ENCODE data around the gene MMP17. TPM values are rescaled to one million over a fixed set of nuclear protein-coding genes. Genes with fewer than 3 reads are reported as not detected.

Gene MMP17
- total and polyA plus RNA-seq, 8 donors: 0.58 to 21.5 (median 2.5) TPM

DNA sequence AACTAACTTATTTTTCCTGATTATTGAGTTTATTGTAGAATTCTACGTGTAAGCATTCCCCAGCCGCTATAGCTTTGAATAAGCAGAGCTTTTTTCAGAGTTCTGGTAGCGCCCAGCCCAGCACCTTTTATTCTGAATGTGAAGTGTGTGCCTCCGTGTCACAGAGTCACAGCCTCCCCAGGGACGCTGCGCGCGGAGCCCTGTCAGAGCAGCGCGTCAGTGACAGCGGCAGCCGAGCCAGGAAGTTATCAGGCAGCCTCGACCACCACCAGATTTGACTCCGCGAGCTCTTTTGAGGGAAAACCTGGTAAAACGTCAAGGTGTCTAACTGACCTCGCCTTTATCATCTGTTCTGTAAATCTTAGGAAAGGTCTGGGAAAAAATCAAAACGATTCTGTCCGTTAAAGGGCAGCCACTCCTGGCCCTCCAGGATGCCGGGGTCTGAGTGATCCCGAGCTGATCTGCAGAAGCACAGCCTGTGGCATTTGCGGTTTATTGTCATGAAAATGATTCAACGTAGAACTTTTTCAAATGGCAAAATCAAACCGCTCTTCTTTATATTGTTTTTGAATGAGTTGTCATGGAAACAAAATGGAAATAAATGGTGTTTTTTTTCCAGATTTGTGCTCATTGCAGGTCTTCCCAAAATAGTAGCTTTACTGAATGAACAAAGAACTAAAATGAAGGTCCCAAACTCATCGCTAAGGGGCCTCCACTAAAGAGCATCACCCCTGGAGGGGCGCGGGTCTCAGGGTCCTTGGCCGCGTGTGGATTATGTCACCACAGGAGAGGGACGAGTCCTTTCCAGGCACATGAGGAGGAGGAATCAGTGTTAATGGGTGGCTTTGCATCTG lies 43.1 kb upstream of the MMP17 start:
- Histone ChIP-seq H3K4me1 (no peaks in the 10 kb centered on the region), H3K27me3 (no peaks in the 10 kb centered on the region), H3K27ac (no peak overlapping the region), H3K4me3 (no peak overlapping the region), H3K36me3 (peaks cover 0 to 44% (median 4%) of the 10 kb centered on the region in 3 donors), H3K9me3 (no peaks in the 10 kb centered on the region)
- TF ChIP-seq, protein P1, sequence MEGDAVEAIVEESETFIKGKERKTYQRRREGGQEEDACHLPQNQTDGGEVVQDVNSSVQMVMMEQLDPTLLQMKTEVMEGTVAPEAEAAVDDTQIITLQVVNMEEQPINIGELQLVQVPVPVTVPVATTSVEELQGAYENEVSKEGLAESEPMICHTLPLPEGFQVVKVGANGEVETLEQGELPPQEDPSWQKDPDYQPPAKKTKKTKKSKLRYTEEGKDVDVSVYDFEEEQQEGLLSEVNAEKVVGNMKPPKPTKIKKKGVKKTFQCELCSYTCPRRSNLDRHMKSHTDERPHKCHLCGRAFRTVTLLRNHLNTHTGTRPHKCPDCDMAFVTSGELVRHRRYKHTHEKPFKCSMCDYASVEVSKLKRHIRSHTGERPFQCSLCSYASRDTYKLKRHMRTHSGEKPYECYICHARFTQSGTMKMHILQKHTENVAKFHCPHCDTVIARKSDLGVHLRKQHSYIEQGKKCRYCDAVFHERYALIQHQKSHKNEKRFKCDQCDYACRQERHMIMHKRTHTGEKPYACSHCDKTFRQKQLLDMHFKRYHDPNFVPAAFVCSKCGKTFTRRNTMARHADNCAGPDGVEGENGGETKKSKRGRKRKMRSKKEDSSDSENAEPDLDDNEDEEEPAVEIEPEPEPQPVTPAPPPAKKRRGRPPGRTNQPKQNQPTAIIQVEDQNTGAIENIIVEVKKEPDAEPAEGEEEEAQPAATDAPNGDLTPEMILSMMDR (IDR thresholded peaks at IDR 0.05): no peak
- DNase-seq (no peak), FAIRE-seq (no peak), ATAC-seq (no peak)
- intact Hi-C loops (cut with DNase I): no loop called here
- 90 to 92% methylated on average over 30 of the region's 30 CpGs for WGBS, 2 donors

DNA sequence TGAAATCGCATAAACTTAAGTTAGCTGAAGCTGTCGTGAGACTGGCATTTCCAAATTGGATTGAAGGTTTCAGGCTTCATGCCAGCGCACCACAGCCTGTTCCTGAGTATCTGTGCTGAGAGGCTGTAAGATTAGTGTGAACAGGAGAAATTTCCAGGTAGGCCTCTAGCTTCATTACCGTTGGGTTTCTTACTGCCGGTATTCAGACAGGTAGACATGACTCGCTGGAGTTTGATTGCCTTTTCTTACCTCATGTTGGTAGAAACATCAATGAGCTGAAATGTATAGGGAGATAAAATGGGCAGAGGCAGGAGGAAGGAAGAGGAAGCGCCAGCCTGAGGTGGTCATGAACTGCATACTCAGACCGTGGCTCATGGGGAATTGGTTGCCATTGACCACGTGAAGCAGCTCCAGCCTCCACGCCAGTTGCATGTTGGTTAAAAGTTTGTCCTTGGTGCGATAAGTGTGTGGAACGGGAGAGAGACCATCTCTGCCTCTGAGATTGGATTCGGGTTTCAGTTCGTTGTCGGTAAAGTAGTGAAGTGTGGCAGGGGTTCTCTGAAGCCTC lies 42.3 kb upstream of the MMP17 start:
- no peak overlapping the region for H3K27ac ChIP-seq
- no peaks in the 10 kb centered on the region for H3K9me3 ChIP-seq
- TF ChIP-seq, protein P1 (IDR thresholded peaks at IDR 0.05): no peak
- no peaks in the 10 kb centered on the region for H3K27me3 ChIP-seq
- DNase-seq (no peak), ATAC-seq (no peak), FAIRE-seq (no peak)
- no peaks in the 10 kb centered on the region for H3K4me1 ChIP-seq
- 93 to 97% methylated on average over 15 of the region's 15 CpGs for WGBS, 2 donors
- intact Hi-C loops (cut with DNase I): no loop called here
- H3K36me3 ChIP-seq: peaks cover 0 to 49% (median 4%) of the 10 kb centered on the region in 3 donors
- H3K4me3 ChIP-seq: no peak overlapping the region

DNA sequence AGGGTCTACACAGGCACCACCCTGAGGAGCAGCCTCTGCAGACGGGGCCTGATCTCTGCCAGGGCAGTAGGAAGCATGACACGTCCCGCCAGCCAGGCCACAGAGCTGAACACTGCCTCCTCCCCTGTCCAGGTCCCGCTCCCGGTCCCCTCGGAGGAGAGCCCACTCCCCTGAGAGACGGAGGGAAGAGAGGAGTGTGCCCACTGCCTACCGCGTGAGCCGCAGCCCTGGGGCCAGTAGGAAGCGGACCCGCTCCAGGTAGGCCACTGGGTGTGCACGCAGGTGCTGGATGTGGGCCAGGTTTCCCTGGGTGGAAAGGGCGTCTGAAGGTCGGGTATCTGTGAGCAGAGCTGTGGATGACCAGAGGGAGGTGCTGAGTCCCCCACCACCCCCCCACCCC lies 41.9 kb upstream of the MMP17 start:
- DNase-seq: peak in 1 of 6 donors; percentile 74
- Histone ChIP-seq H3K9me3 (no peaks in the 10 kb centered on the region), H3K27me3 (no peaks in the 10 kb centered on the region), H3K27ac (no peak overlapping the region), H3K36me3 (peaks cover 0 to 50% (median 4%) of the 10 kb centered on the region in 3 donors), H3K4me1 (no peaks in the 10 kb centered on the region), H3K4me3 (no peak overlapping the region)
- intact Hi-C loops (cut with DNase I): no loop called here
- peak in 1 of 4 donors; percentile 17 for ATAC-seq
- 86 to 87% methylated on average over 15 of the region's 15 CpGs for WGBS, 2 donors
- no peak for FAIRE-seq
- TF ChIP-seq, protein P1 (IDR thresholded peaks at IDR 0.05): no peak

DNA sequence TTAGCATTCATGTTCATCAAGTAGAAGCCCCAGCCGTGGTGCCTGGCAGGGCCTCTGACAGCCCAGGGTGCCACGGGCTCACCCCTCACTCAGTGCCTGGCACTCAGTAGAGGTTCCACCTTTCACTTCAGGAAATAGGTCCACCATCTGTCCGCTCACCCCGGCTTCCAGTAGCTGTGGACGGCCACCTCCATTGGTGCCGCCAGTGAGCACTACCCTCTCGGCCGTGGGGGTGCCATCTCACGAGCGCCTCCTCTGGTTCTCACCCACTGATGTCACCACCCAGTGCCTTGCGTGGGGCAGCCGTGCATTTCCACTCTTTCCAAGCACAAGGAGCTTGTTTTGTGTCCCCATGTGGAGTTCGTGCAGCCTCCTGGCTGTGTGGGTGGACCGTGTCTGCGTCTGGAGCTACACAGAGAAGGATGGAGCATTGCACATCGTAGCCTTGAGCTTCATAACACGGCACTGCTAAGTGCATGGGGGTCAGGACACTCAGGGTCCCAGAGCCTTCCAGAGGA lies 41.0 kb upstream of the MMP17 start:
- no peak overlapping the region for H3K27ac ChIP-seq
- ATAC-seq: no peak
- H3K27me3 ChIP-seq: no peaks in the 10 kb centered on the region
- no peak for FAIRE-seq
- no peak overlapping the region for H3K4me3 ChIP-seq
- 95 to 96% methylated on average over 17 of the region's 17 CpGs for WGBS, 2 donors
- intact Hi-C loops (cut with DNase I): no loop called here
- TF ChIP-seq, protein P1 (IDR thresholded peaks at IDR 0.05): no peak
- H3K9me3 ChIP-seq: no peaks in the 10 kb centered on the region
- no peak for DNase-seq
- H3K4me1 ChIP-seq: no peaks in the 10 kb centered on the region
- peaks cover 0 to 41% (median 4%) of the 10 kb centered on the region in 3 donors for H3K36me3 ChIP-seq

Measured in pancreas (tissue), 10 donors.